ENCODE results near the gene UGT3A2. TPM values are rescaled to one million over a fixed set of nuclear protein-coding genes. Genes with fewer than 3 reads are reported as not detected.

The UGT3A2 gene
- polyA plus RNA-seq, 3 donors = not detected

GRCh38 chr5:36052538-36052937, 14.1 kb downstream of the UGT3A2 start:
- no peaks in the 10 kb centered on the region for H3K4me1 ChIP-seq (ENCODE audit: control insufficient read depth in 1 of 2, insufficient read depth in 2 of 2, low read length in 2 of 2)
- no peaks in the 10 kb centered on the region for H4K20me1 ChIP-seq (ENCODE audit: insufficient read depth, low read length)
- H3K36me3 Mint-ChIP-seq = no peaks in the 10 kb centered on the region
- intact Hi-C loops (cut with micrococcal nuclease) = no loop called here
- H3K27me3 Mint-ChIP-seq (ENCODE audit: low read depth in 3 of 3) = no peaks in the 10 kb centered on the region
- no peaks in the 10 kb centered on the region for H3K79me2 ChIP-seq (ENCODE audit: insufficient read depth, low read length)
- no peak overlapping the region for H3K4me2 ChIP-seq (replicated peaks; ENCODE audit: extremely low read depth, low read length, poor library complexity, severe bottlenecking)
- H3K27me3 ChIP-seq (ENCODE audit: control insufficient read depth in 2 of 2, insufficient read depth in 2 of 2, low read length in 2 of 2) = no peaks in the 10 kb centered on the region
- DNase-seq = no peak
- no peak overlapping the region for H3K9ac ChIP-seq (ENCODE audit: insufficient read depth, low read length, poor library complexity, severe bottlenecking)
- H3K4me3 ChIP-seq (replicated peaks in 1 of 3; ENCODE audit: low read depth in 2 of 3, low read length in 3 of 3) = no peak overlapping the region
- H2AFZ ChIP-seq (ENCODE audit: insufficient read depth, low read depth, low read length, poor library complexity, severe bottlenecking) = no peak overlapping the region
- H3K9me3 Mint-ChIP-seq = no peaks in the 10 kb centered on the region
- TF ChIP-seq, protein P1, sequence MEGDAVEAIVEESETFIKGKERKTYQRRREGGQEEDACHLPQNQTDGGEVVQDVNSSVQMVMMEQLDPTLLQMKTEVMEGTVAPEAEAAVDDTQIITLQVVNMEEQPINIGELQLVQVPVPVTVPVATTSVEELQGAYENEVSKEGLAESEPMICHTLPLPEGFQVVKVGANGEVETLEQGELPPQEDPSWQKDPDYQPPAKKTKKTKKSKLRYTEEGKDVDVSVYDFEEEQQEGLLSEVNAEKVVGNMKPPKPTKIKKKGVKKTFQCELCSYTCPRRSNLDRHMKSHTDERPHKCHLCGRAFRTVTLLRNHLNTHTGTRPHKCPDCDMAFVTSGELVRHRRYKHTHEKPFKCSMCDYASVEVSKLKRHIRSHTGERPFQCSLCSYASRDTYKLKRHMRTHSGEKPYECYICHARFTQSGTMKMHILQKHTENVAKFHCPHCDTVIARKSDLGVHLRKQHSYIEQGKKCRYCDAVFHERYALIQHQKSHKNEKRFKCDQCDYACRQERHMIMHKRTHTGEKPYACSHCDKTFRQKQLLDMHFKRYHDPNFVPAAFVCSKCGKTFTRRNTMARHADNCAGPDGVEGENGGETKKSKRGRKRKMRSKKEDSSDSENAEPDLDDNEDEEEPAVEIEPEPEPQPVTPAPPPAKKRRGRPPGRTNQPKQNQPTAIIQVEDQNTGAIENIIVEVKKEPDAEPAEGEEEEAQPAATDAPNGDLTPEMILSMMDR (IDR thresholded peaks at IDR 0.05) = no peak
- no peak overlapping the region for H3K27ac ChIP-seq (ENCODE audit: low read depth in 1 of 2, low read length in 2 of 2)
- no peaks in the 10 kb centered on the region for H3K36me3 ChIP-seq (replicated peaks in 1 of 2; ENCODE audit: control insufficient read depth in 1 of 2, insufficient read depth in 2 of 2, low read length in 2 of 2)
- no peaks in the 10 kb centered on the region for H3K9me3 ChIP-seq (replicated peaks in 1 of 2; ENCODE audit: control insufficient read depth in 1 of 2, insufficient read depth in 1 of 2, low read length in 2 of 2)
- no peak overlapping the region for H3K27ac Mint-ChIP-seq
- H3K4me3 Mint-ChIP-seq = no peak overlapping the region
- peaks cover 13% of the 10 kb centered on the region for H3K4me1 Mint-ChIP-seq

- H3K4me1 ChIP-seq (ENCODE audit: control insufficient read depth in 1 of 2, insufficient read depth in 2 of 2, low read length in 2 of 2) = no peaks in the 10 kb centered on the region
- no peaks in the 10 kb centered on the region for H4K20me1 ChIP-seq (ENCODE audit: insufficient read depth, low read length)
- Mint-ChIP-seq H3K27ac (no peak overlapping the region), H3K9me3 (peaks cover 0 to 6% (median 0%) of the 10 kb centered on the region in 7 donors), H3K4me1 (peaks cover 13% of the 10 kb centered on the region), H3K27me3 (ENCODE audit: low read depth in 3 of 3) (peaks cover 0 to 1% (median 0%) of the 10 kb centered on the region in 3 donors), H3K36me3 (no peaks in the 10 kb centered on the region), H3K4me3 (no peak overlapping the region)
- DNase-seq = no peak
- H3K27ac ChIP-seq (ENCODE audit: low read depth in 1 of 2, low read length in 2 of 2) = no peak overlapping the region
- no peak overlapping the region for H3K9ac ChIP-seq (ENCODE audit: insufficient read depth, low read length, poor library complexity, severe bottlenecking)
- no peaks in the 10 kb centered on the region for H3K27me3 ChIP-seq (ENCODE audit: control insufficient read depth in 2 of 2, insufficient read depth in 2 of 2, low read length in 2 of 2)
- H2AFZ ChIP-seq (ENCODE audit: insufficient read depth, low read depth, low read length, poor library complexity, severe bottlenecking) = no peak overlapping the region
- H3K4me3 ChIP-seq (replicated peaks in 1 of 3; ENCODE audit: low read depth in 2 of 3, low read length in 3 of 3) = no peak overlapping the region
- intact Hi-C loops (cut with micrococcal nuclease) = no loop called here
- no CpG with 5 or more reads among the region's 4 CpGs for WGBS (ENCODE audit: insufficient coverage)
- no peak overlapping the region for H3K4me2 ChIP-seq (replicated peaks; ENCODE audit: extremely low read depth, low read length, poor library complexity, severe bottlenecking)
- no peaks in the 10 kb centered on the region for H3K36me3 ChIP-seq (replicated peaks in 1 of 2; ENCODE audit: control insufficient read depth in 1 of 2, insufficient read depth in 2 of 2, low read length in 2 of 2)
- no peaks in the 10 kb centered on the region for H3K79me2 ChIP-seq (ENCODE audit: insufficient read depth, low read length)
- no peaks in the 10 kb centered on the region for H3K9me3 ChIP-seq (replicated peaks in 1 of 2; ENCODE audit: control insufficient read depth in 1 of 2, insufficient read depth in 1 of 2, low read length in 2 of 2)
- TF ChIP-seq, protein P1 (IDR thresholded peaks at IDR 0.05) = no peak
These were observed 16.7 kb downstream of the UGT3A2 start for GRCh38 chr5:36049949-36050348.
